Measurements from ENCODE around the gene SLC39A13.

Gene SLC39A13

GRCh38 chr11:47461876-47462275 lies 53.5 kb downstream of the SLC39A13 start:
- no peak for DNase-seq

- peak; percentile 25 for DNase-seq
These were observed 56.1 kb downstream of the SLC39A13 start for GRCh38 chr11:47464483-47464882.

Data from NCI-H510A treated with DMSO at 0.1 percent for 48 hours (cell line).